NCI-H1694 (cell line): ENCODE data around the gene KLHL3.

Experiments
- DNase-seq: peaks from one replicate; lab custom pipeline; 2025; lab: John Stamatoyannopoulos, UW

Gene KLHL3

GRCh38 chr5:137747848-137748247 lies 12.0 kb upstream of the KLHL3 start:
- DNase-seq, result no peak

GRCh38 chr5:137743031-137743640 lies 7.2 kb upstream of the KLHL3 start:
- peak; percentile 51 for DNase-seq

GRCh38 chr5:137741718-137742117 lies 5.8 kb upstream of the KLHL3 start:
- no peak for DNase-seq

GRCh38 chr5:137739737-137740136 lies 3.8 kb upstream of the KLHL3 start:
- DNase-seq, result no peak

- no peak for DNase-seq
These were observed 3.1 kb upstream of the KLHL3 start for GRCh38 chr5:137738947-137739346.

GRCh38 chr5:137737349-137738131 lies 1.7 kb upstream of the KLHL3 start:
- DNase-seq, result no peak

- DNase-seq, result no peak
These were observed 607 bp upstream of the KLHL3 start for GRCh38 chr5:137736496-137736895.

GRCh38 chr5:137734962-137735554 lies 831 bp downstream of the KLHL3 start:
- no peak for DNase-seq

GRCh38 chr5:137734331-137734730 lies 1.6 kb downstream of the KLHL3 start:
- DNase-seq, result peak; percentile 20

GRCh38 chr5:137733922-137734321 lies 2.0 kb downstream of the KLHL3 start:
- no peak for DNase-seq

GRCh38 chr5:137733006-137733405 lies 2.9 kb downstream of the KLHL3 start:
- DNase-seq, result no peak

- DNase-seq, result no peak
These were observed 4.7 kb downstream of the KLHL3 start for GRCh38 chr5:137731176-137731575.

- DNase-seq, result no peak
These were observed 5.6 kb downstream of the KLHL3 start for GRCh38 chr5:137730336-137730735.

- no peak for DNase-seq
These were observed 7.8 kb downstream of the KLHL3 start for GRCh38 chr5:137728048-137728447.

GRCh38 chr5:137727623-137728022 lies 8.3 kb downstream of the KLHL3 start:
- no peak for DNase-seq

- DNase-seq, result no peak
These were observed 11.6 kb downstream of the KLHL3 start for GRCh38 chr5:137724251-137724650.

- peak; percentile 38 for DNase-seq
These were observed 17.3 kb downstream of the KLHL3 start for GRCh38 chr5:137718611-137719010.

GRCh38 chr5:137716337-137716736 lies 19.6 kb downstream of the KLHL3 start:
- DNase-seq, result no peak

- no peak for DNase-seq
These were observed 20.4 kb downstream of the KLHL3 start for GRCh38 chr5:137715456-137715855.

GRCh38 chr5:137714946-137715345 lies 20.9 kb downstream of the KLHL3 start:
- DNase-seq, result no peak

GRCh38 chr5:137714494-137714893 lies 21.4 kb downstream of the KLHL3 start:
- no peak for DNase-seq

GRCh38 chr5:137712139-137712667 lies 23.7 kb downstream of the KLHL3 start:
- DNase-seq, result no peak

- no peak for DNase-seq
These were observed 25.8 kb downstream of the KLHL3 start for GRCh38 chr5:137710086-137710485.
